AML-193 (cell line): Measurements from ENCODE around the gene LCN6.

Experiments
- DNase-seq, 2 experiments: peaks; one replicate each; lab custom pipeline; 2025; lab: John Stamatoyannopoulos, UW

Gene LCN6

DNA sequence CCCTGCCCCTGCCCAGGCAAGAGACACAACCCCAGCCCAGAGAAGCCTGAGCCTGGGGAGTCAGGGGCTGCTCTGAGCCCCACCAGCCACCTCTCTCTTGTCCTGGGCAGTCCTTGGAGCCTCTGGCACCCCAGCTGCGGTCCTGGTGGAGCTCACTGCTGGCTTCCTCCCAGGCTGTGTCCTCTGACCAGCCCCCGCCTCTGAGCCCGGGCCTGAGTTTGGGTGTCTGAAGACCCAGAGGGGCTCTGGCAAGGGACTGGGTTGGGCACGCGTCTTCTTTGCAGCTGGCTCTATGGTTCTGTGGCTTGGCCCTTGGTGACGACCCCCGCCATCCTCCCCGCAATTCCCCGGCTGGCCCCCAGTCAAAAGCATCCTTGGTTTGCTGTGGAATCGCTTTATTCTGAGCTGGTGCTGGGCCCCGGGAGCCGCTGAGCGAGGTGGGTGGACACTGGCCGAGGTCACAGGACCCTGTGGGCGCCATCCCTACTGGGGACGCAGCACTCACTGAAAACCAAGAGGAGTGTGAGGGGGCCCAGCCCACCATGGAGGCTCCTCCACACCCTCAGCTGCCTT, 4.6 kb downstream of the LCN6 start:
- no peak for DNase-seq

DNA sequence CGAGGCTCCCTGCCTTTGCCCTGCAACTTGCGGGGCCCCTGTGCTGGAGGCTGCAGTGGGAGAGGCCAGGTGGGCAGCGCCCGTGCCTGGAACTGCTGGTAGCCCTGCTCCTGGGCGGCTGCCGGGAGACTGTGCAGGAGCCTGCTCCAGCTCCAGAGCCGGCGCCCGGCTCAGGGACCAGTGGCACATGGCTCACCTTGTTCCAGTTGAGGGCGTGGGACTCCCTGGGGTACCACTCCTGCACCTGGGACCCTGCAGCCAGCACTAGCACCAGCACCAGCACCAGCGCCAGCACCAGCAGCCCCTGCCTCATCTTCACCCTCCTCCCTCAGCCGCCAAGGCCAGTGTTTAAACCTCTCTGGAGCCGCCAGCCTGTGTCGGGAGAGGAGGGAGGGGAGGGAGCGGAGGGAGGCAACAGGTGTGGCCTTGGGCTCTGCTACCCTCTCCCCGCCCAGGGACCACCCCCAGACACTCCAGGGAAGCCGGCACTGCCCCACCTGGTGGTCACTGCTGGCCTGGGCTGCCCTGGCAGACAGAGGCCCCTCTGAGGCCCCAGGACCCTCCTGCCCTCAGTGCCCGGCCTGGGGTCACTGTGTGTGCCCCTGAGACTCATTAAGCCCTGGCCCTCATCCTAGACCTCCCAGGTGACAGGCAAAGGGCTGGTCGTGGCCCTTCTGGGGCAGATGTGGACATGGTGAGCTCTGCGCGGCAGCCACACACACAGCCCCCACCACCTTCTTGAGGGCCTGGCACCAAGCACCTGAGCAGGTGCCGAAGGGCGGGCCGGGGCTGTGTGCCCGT, 5.5 kb downstream of the LCN6 start, which contains the start of gene LCN10:
TSS of gene LCN10 (minus strand) at position 350 of the 801 bp plus-strand sequence. CDS start at position 313, 37 bp downstream.
- DNase-seq, result no peak

DNA sequence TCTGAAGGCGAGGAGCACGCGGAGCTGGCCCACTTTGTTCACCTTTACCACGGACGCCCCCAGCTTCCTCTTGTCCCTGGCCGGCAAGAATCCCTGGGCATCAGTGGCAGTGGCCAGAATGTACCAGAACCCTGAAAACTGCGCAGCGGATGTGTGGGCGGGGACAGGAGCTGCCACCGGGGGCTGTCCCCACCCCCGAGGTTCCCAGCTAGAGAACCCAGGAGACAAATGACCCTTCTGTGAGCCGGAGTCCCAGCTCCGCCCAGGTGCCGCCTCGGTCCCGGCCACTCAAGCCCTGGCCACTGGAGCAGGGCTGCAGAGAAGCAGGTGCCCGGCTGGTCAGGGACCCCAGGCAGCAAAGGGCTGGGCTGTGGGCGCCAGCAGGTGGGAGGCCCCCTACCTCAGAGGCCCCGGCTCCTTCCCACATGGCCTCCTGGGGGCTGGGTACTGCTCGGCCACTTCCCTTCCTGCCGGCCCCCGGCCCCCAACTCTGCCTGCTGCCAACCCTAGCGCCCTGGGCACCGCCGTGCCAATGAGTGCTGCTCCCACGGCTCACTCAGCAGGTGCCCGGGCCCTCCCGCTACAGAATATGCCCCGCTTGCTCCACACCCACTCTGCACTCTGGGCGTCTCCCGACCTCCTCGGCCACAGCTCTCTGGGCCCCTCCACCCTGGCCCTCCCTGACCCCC, 6.3 kb downstream of the LCN6 start:
- no peak for DNase-seq

DNA sequence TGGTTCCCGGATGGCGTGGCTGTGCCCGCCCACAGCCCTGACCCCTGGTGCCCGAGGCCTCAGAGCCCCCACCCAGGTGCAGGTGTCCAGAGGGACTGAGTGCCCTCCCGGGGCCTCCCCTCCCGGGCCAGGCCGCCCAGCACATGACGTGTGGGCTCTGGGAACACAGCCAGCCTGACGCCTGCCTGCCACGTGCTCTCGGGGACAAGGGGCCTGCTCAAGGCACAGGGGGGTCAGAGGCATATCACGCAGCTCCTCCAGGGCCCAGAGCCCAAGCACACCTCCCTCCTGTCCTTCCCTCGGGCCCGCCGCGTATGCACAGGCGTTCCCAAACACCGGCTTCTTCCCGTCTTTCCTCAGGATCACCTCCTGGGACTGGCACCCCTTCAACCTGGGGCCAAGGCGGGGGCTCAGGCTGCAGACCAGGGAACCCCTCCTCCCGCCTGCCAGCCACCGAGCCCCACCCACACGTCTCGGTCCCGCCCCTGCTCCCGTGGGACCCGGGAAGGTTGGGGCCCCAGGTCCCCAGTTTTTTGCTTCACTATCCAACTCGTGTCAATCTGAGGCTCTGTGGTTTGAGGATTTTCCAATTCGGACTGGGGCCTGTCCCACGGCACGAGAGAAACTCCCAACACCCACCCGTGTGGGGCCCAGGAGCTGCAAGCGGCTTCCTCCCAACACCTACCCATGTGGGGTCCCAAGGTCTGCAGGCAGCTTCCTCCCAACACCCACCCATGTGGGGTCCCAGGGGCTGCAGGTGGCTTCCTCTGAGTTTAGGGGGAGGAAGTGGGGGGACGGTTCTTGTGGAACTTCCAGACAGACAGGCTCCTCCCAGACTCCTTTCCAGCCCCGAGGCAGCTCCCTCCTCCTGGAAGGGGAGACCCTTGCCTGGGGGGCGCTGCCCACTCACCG, 7.1 kb downstream of the LCN6 start:
- DNase-seq, result no peak

DNA sequence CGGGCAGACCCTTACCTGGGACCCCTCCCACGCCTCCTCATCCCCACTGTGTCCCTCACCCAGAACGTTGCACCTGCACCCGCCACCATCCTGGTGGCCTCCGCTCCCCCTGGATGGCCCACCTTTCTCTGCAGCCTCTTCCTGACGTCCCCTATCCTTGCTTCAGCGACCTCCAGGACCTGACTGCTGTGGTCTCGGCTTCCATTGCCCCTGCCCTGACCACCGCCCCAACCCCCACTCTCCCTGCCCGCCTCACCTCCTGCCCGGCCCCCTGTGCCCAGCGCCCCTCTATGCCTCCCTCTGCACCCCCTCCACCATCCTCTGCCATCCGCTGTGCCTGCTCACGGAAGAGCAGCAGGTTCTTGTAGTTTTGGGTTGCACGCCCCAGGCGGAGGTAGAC, 7.8 kb downstream of the LCN6 start:
- DNase-seq, result no peak

DNA sequence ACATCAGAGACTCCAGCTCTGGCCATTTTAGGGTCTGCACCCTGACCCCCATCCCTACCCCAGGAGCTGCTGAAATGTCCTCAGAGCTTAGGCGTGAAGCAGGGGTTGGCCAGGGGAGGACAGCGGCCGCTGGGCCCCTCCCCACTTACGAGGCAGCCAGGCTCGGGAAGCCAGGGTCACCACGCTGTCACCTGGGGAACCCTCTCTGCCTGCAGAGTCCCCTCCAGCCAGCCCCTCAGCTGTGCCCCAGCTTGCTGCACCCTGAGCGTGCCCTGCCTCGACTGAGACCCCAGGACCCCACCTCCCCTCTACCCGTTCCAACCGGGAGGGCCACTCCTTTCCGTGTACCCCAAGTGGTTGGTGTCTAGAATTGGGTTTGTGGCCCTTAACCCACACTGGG, 8.3 kb downstream of the LCN6 start:
- DNase-seq, result no peak

DNA sequence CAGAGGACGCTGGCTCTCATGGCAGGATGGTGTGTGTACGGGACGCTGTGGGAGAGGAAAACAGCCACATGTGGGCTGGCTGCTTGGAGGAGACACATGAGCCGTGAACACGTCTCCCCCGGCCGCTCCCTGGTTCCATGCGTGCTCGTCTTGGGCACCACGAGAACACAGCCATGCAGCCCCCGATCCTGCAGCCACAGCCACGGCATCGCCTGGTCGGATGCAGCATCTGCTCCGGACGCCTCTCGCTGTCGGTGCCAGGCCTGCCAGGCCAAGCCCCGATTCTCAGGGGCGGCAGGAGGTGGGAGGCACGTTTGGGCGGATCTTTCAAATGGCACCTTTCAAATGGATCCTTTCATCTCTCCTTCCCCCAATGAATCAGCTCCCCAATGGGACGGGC, 8.8 kb downstream of the LCN6 start:
- no peak for DNase-seq

DNA sequence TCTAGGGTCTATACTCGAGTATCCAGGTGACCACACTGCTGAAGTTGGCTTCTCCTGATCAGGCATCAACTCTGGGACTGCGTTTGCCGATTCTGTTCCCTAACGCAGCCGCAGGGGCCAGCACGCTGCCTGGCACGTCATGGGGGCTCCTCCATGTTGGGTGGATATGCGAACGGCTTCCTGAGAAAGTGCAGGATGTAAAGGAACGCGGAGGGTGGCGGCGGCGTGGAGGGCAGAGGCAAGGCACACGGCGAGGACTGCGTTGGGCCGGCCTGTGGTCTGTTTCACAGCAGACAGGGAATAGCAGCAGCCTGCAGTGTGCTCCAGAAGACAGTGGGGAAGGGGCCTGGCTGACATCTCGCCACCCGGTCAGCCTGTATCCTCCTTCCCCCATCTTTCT, 9.4 kb downstream of the LCN6 start:
- no peak for DNase-seq

DNA sequence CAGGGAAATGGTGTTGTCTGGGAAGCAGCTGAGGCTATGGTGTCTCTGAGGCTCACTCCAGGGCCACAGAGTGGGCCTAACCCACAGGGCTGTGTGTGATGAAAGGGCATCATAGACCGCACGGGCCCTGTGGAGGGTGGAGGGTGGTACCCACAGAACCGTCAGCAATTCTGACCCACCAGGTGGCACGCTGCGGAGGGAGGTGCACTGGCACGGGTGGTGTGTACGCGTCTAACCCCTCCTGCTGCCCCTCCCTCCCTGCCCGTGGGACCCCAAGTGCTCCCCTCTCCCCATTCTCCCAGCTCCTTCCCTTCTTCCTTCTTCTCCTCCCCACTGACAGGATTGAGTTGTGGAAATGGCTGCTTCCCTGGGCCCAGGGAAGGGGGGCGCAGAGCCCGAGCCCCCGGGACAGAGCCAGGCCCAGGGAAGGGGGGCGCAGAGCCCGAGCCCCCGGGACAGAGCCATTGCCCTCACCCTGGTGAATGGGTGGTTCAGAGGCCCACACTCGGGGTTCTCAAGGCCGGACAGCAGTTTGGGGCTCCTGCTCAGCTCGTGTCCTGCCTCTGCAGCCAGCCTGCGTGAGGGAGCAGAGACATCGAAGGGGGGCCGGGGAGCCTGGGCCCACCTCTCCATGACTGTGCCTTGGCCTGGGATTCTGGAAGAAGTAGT, 12.4 kb downstream of the LCN6 start:
- DNase-seq, result no peak

DNA sequence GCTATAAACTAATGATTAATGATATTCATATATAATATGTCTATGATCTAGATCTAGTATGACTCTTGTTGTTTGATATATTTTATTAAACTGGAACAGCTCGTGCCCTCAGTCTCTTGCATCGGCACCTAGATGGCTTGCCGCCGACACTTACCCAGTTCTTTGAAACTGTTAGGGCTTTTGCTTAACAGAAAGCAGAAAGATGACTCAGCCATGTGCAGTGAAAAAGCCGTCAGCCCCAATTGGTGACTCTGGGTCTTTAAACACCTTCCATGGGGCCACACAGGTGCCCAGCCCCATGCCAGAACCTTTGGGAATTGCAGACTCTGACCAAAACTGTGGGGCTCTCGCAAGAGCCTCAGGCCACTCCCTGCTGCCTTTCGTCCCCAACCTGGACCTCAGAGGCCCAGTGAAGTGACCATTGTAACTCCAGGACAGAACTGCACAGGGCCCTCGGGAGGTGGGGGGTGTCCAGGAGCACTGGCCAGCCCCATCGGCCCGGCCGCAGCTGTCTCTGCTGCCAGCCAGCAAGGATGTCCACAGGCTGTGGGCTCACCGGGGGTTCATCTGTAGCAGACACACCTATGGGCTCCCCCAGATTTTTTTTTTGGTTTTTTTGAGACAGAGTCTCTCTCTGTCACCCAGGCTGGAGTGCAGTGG, 13.4 kb downstream of the LCN6 start:
- DNase-seq, result no peak

DNA sequence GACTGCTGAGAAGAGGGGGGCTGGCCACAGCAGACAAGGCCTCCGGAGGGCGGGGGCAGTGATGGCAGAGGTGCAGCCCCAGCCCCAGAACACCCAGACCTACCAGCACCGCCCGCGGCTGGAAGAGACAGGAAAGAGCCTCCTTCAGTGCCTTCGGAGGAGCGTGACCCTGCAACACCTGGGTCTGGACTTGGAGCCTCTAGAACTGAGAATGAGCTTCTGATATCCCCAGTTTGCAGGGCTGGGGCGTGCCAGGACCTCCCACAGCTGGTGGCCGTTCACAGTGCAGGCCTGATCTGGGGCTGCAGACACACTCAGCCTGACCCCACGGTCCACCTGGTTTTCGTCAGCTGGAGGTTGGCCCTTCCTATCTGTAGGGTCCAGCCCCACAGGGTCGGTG, 14.7 kb downstream of the LCN6 start:
- DNase-seq, result no peak

DNA sequence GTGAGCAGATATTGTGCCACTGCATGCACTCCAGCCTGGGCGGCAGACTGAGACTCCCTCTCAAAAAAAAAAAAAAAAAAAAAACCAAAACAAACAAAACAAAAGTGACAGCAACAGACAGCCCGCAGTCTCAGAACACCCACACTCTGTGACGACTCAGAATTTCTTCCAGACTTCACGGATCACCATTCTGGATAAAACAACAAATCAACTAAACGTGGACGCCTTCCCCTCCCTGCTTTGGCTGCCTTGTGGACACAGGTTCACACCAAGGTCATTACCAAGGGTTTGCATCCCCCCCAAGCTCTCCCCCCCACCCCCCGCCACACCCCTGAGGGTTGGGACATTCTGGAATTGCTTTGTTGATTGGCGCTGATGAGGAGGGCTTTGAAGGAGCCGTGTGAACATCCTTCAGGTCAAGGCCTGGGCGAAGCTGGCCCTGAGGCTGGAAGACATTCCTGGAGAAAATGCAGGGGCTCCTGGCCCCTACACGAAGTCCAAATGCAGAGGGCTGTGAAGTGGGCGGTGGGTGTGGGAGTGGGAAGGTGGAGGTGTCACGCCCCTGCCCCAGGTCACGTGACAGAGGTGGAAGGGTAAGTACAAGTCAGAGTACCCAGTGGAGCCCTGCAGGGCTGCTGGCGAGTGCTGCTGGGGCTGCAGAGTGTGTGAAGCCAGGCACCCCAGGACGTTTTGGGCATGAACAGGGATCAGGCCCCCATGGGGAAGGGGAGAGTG, 15.7 kb downstream of the LCN6 start:
- DNase-seq, result no peak

DNA sequence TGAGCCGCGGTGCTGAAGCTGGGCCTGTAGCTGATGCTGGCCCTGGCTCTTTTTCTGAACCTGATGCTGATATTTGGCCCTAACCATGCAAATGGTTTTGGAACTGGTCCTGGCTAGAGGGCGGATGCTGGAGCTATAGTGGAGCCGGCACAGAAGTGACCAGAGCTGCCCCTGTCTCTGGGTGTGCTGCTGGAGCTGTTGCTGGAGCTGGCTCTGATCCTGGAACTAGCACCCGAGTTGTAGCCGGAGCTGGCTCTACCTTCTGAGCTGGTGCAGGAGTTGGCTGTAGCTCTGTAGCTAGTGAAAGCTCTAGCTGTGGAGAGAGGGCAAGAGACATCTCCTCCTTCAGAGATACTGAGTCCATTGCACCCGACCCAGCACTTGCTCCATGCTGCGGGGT, 18.4 kb downstream of the LCN6 start:
- no peak for DNase-seq

DNA sequence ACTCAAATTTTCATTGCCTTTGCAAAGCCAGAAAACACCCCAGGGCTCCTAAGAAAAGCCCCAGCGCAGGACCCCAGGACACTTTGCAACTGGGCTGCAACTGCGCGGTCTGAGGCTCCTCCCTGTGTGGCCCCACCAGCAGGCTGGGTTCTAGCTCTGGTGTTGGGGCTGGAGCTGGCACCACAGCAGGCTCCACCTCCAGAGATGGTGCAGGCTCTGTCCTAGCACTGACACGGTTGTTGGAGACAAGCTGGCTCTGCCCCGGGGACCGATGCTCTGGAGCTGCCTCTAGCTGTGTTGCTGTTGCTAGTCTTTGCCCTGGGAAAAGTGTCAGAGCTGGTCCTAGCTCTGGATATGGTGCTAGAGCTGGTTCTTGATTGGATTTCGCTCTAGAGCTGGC, 19.2 kb downstream of the LCN6 start:
- DNase-seq, result peak in 1 of 2 experiments; percentile 17

DNA sequence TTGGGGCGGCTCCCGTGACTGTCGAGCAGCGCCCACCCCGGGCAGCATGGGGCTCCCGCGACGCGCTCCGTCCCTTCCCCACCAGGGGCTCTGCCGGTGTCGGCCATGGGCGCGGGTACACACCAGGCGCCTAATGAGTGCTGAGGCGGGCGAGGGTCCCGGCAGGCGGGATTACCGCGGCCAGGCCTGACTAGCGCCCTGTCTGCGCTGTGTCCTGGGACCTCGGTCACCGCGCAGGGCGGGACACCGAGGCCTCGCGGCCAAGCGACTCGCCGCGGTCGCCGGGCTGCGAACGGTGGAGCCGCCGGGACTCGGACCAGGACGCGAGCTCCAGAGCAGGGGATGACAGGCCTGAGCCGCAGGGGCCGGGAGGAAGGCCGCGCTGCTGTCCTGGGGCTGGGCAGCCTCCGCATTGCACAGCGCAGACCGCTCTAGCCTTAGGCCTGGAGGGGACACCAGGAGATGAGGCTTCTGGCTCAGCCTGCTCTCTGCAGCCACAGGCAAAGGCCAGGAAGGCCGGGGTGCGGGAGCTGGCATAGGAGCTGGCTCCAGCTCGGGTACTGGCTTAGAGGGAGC, 19.7 kb downstream of the LCN6 start:
- peak in 1 of 2 experiments; percentile 6 for DNase-seq

DNA sequence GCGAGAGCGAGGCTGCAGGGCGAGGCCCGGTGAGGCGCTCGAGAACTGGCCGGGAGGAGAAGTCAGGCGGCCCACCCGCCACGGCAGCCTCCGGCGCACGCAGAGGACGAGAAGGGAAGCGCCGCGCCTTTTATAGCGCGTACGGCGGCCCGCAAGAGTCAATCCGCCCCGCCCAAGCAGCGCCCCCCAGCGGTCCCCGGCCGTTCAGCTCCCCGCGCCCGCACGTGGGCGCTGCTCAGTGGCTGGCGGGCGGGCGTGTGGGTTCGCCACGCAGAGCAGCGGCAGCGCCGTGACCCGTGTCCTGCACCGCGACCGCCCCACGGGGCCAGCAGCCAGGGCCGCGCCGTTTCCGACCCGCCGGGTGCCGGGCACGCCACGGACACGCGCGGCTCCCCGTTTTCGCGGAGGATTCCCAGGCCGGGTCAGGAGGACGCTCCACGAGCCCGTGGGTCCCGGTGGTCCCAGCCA, 20.2 kb downstream of the LCN6 start:
- peak; percentile 53 to 79 for DNase-seq

DNA sequence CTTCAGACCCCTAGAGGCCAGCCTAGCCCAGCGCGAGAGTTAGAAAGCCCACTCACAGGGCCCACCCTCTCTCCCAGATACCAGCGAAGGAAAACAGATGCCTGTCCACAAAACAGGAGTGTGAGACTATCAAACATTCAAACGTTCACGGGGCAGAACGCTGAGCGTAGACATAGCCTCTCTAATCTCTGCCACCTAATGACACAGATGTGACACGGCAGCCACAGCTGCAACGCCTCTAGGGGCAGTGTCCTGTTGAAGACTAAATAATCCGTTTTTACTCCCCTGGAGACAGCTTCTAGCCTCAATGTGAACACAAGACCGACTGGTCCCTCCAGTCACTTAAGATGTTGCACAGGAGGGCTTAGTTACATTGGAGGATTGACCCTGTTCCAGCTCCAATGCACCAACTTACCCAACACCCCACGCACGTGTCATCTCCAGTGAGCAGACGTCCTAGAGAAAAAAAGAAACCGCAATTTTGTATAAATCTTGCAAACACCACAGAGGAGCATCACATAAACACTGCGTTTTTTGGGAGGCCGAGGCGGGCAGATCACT, 21.6 kb downstream of the LCN6 start:
- DNase-seq, result peak; percentile 39 to 60

DNA sequence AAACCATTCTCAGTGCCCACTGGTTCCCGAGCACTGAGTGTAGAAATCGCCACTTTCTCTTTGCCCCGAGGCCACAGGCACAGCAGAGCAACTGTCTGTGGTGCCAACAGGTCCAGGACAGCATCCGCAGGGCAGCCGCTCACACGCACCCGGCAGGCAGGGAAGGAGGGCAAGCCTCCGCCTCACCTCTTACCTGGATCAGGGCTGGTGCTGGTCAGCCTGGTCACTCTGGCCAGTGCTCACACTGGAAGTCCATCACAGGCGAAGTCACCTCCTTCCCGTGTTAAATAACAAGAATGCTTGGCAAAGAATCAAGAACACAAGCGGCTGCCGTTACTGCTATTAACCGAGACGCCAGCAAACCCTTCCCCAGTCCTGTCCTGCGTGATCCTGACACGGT, 22.2 kb downstream of the LCN6 start:
- DNase-seq, result no peak

DNA sequence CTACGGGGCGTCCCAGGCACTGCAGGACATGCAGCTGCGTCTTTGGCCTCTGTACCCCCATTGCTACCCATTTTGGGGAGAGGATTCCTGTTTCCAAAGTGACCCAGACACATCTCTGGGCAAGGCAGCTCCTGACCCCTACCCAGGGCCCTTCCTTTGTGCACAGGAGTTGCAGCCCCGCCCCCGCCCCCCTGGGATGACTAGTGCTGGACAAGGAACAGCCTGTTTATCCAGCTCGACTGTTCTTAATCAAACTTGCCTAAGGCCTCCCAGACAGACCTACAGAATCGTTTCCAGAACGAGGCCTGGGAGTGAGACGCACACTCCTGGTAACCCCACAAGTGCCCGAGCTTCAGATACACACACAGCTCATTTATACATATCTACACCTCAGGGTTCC, 22.7 kb downstream of the LCN6 start:
- no peak for DNase-seq
